ENCODE data around the gene IMMT. TPM values are rescaled to one million over a fixed set of nuclear protein-coding genes. Genes with fewer than 3 reads are reported as not detected.
"Not testable (repeated sequence)": the region's sequence is repeated elsewhere in the genome, so short reads cannot be mapped to it uniquely, and the experiment has no call there.

IMMT gene
- total and polyA plus RNA-seq, 2 donors (not counting 1 experiment from before 2014, with no cell fraction given): 23.5 to 66.0 TPM

DNA sequence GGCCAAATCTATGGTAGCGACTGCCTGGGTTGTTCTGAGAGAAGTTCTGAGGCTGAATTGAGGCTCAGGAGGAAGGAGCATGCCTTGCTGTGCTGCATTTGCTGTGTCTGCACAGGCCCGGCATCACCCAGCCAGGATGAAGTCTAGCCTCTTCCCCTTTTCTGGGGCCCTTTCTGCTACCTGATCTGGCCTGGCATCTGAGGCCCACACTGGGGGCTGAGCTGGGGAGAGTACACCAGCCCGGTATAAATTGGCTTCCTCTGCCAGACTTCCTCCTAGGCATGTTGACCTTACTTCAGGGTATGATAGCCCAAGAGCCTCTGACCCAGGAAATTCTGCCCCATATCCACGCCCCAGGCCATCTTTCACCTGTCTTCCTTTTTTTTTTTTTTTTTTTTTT lies 34.0 kb upstream of the IMMT start:
- peak overlapping the region; percentile 80 for H3K27ac Mint-ChIP-seq
- Histone ChIP-seq H3K4me2 (replicated peaks; ENCODE audit: low read depth, low read length, poor library complexity, severe bottlenecking) (peak overlapping the region; percentile 43), H2AFZ (ENCODE audit: insufficient read depth, low read depth, low read length, poor library complexity, severe bottlenecking) (peak overlapping the region; percentile 43), H3K27me3 (replicated peaks in 1 of 4; ENCODE audit: control extremely low read depth in 1 of 4, control insufficient read depth in 3 of 4, insufficient read depth in 4 of 4, low read length in 3 of 4) (no peaks in the 10 kb centered on the region), H3K79me2 (ENCODE audit: control insufficient read depth, insufficient read depth, low read length) (no peaks in the 10 kb centered on the region), H3K4me3 (ENCODE audit: control extremely low read depth in 1 of 5, extremely low read depth in 1 of 5, insufficient read depth in 1 of 5, low read depth in 2 of 5, low read length in 4 of 5) (no peak overlapping the region), H3K36me3 (replicated peaks in 1 of 2; ENCODE audit: control extremely low read depth in 1 of 2, control insufficient read depth in 1 of 2, extremely low read depth in 1 of 2, insufficient read depth in 2 of 2, low read length in 1 of 2) (no peaks in the 10 kb centered on the region), H3K9ac (ENCODE audit: low read length) (no peak overlapping the region), H3K9me3 (ENCODE audit: control extremely low read depth in 1 of 3, control insufficient read depth in 2 of 3, insufficient read depth in 1 of 3, low read length in 2 of 3) (no peaks in the 10 kb centered on the region), H3K4me1 (ENCODE audit: control insufficient read depth in 2 of 2, insufficient read depth in 2 of 2, low read length in 2 of 2) (peaks cover 50 to 53% of the 10 kb centered on the region in 2 donors), H4K20me1 (ENCODE audit: control insufficient read depth, insufficient read depth, low read length, poor library complexity, severe bottlenecking) (no peaks in the 10 kb centered on the region), H3K27ac (ENCODE audit: low read length in 2 of 2) (peak overlapping the region; percentile 8 to 64)
- H3K27me3 Mint-ChIP-seq: no peaks in the 10 kb centered on the region
- peaks cover 40% of the 10 kb centered on the region for H3K4me1 Mint-ChIP-seq
- 7% methylated on average over 2 of the region's 4 CpGs for WGBS (ENCODE audit: insufficient coverage)
- no peak for TF ChIP-seq EZH2 (IDR thresholded peaks at IDR 0.05; ENCODE audit: borderline replicate concordance, insufficient read depth, low read depth, low read length, poor library complexity, severe bottlenecking)
- TF ChIP-seq, protein P1, sequence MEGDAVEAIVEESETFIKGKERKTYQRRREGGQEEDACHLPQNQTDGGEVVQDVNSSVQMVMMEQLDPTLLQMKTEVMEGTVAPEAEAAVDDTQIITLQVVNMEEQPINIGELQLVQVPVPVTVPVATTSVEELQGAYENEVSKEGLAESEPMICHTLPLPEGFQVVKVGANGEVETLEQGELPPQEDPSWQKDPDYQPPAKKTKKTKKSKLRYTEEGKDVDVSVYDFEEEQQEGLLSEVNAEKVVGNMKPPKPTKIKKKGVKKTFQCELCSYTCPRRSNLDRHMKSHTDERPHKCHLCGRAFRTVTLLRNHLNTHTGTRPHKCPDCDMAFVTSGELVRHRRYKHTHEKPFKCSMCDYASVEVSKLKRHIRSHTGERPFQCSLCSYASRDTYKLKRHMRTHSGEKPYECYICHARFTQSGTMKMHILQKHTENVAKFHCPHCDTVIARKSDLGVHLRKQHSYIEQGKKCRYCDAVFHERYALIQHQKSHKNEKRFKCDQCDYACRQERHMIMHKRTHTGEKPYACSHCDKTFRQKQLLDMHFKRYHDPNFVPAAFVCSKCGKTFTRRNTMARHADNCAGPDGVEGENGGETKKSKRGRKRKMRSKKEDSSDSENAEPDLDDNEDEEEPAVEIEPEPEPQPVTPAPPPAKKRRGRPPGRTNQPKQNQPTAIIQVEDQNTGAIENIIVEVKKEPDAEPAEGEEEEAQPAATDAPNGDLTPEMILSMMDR (IDR thresholded peaks at IDR 0.05): no peak
- peak overlapping the region; percentile 17 for H3K4me3 Mint-ChIP-seq
- H3K9me3 Mint-ChIP-seq (ENCODE audit: insufficient read depth): no peaks in the 10 kb centered on the region
- ATAC-seq (ENCODE audit: low read depth): peak; percentile 68
- POLR2A ChIA-PET: interaction anchor here (0.7 kb wide), 1 partner anchor 143 kb away, joined by 8 read pairs; no protein-coding TSS in a partner anchor
- intact Hi-C loops (cut with micrococcal nuclease): no loop called here
- CTCF ChIA-PET: interaction anchor here (2.6 kb wide), 1 partner anchor 8 kb away, joined by 14 read pairs; no protein-coding TSS in a partner anchor
- peak; percentile 67 for DNase-seq

DNA sequence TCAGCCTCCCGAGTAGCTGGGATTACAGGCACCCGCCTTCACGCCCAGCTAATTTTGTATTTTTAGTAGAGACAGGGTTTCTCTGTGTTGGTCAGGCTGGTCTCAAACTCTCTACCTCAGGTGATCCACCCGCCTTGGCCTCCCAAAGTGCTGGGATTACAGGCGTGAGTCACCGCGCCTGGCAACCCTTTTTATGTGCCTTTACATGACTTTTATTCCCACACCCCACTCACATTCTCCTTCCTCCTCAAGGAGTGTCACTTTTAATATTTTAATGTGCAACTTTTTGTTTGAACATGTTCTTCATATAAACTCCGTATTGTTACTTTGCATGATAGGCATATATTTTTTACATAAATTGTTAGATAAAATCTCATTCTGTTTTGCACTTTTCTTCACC lies 33.3 kb upstream of the IMMT start:
- WGBS (ENCODE audit: insufficient coverage): 98% methylated on average over 4 of the region's 8 CpGs
- ATAC-seq (ENCODE audit: low read depth); H3K4me3 Mint-ChIP-seq; H3K4me3 ChIP-seq (ENCODE audit: control extremely low read depth in 1 of 5, extremely low read depth in 1 of 5, insufficient read depth in 1 of 5, low read depth in 2 of 5, low read length in 4 of 5); H3K9ac ChIP-seq (ENCODE audit: low read length); H4K20me1 ChIP-seq (ENCODE audit: control insufficient read depth, insufficient read depth, low read length, poor library complexity, severe bottlenecking); H3K36me3 ChIP-seq (replicated peaks in 1 of 2; ENCODE audit: control extremely low read depth in 1 of 2, control insufficient read depth in 1 of 2, extremely low read depth in 1 of 2, insufficient read depth in 2 of 2, low read length in 1 of 2); H3K27me3 Mint-ChIP-seq; H3K9me3 Mint-ChIP-seq (ENCODE audit: insufficient read depth); H3K9me3 ChIP-seq (ENCODE audit: control extremely low read depth in 1 of 3, control insufficient read depth in 2 of 3, insufficient read depth in 1 of 3, low read length in 2 of 3); DNase-seq; intact Hi-C loops (cut with micrococcal nuclease); H3K79me2 ChIP-seq (ENCODE audit: control insufficient read depth, insufficient read depth, low read length); H3K27me3 ChIP-seq (replicated peaks in 1 of 4; ENCODE audit: control extremely low read depth in 1 of 4, control insufficient read depth in 3 of 4, insufficient read depth in 4 of 4, low read length in 3 of 4): not testable (repeated sequence)
- peaks cover 50 to 53% of the 10 kb centered on the region in 2 donors for H3K4me1 ChIP-seq (ENCODE audit: control insufficient read depth in 2 of 2, insufficient read depth in 2 of 2, low read length in 2 of 2)
- POLR2A ChIA-PET: interaction anchor here (0.7 kb wide), 1 partner anchor 57 kb away, joined by 4 read pairs; no protein-coding TSS in a partner anchor
- peak overlapping the region; percentile 32 for H3K27ac Mint-ChIP-seq
- H3K4me2 ChIP-seq (replicated peaks; ENCODE audit: low read depth, low read length, poor library complexity, severe bottlenecking): peak overlapping the region; percentile 43
- H3K4me1 Mint-ChIP-seq: peaks cover 46% of the 10 kb centered on the region
- peak overlapping the region in 1 of 2 donors; percentile 64 for H3K27ac ChIP-seq (ENCODE audit: low read length in 2 of 2)
- CTCF ChIA-PET: interaction anchor here (2.6 kb wide), 1 partner anchor 7 kb away, joined by 14 read pairs; no protein-coding TSS in a partner anchor
- H2AFZ ChIP-seq (ENCODE audit: insufficient read depth, low read depth, low read length, poor library complexity, severe bottlenecking): peak overlapping the region; percentile 43

Measured in B cell (primary cell).